HEK293T (cell line): ENCODE measurements around the gene VMP1.
"Not testable (repeated sequence)": the region's sequence is repeated elsewhere in the genome, so short reads cannot be mapped to it uniquely, and the experiment has no call there.

ENCODE experiments used
- CTCF ChIA-PET: fragments of 350-600 bp; formaldehyde crosslinking; extraction: SDS; loops from one replicate; lab custom pipeline; 2021; ENCODE audit warnings: antibody characterized with exemption, inconsistent platforms; lab: Yijun Ruan, JAX
- POLR2A ChIA-PET: fragments of 350-600 bp; formaldehyde crosslinking; extraction: SDS; loops from one replicate; lab custom pipeline; 2020; ENCODE audit warnings: antibody characterized with exemption, inconsistent platforms; lab: Yijun Ruan, JAX
- DNase-seq: peaks from one replicate; pipeline ENCODE4 v3.0.0; 2012; ENCODE audit warnings: mixed read lengths; ENCODE audit errors: extremely low spot score
- ARNT ChIP-seq: fragments of 450-650 bp; IDR thresholded peaks from 2 replicates; pipeline ENCODE4 v1.6.1; 2017; ENCODE audit warnings: mild to moderate bottlenecking
- BHLHE40 ChIP-seq: fragments of 450-650 bp; IDR thresholded peaks from 2 replicates; pipeline ENCODE4 v1.6.1; 2016; ENCODE audit warnings: mild to moderate bottlenecking, moderate library complexity, borderline replicate concordance
- CTBP1 ChIP-seq: fragments of 450-650 bp; IDR thresholded peaks from 2 replicates; pipeline ENCODE4 v1.6.1; 2016; ENCODE audit warnings: borderline replicate concordance
- ELF4 ChIP-seq: fragments of 450-650 bp; IDR thresholded peaks from 2 replicates; pipeline ENCODE4 v1.6.1; 2017; ENCODE audit warnings: antibody characterized with exemption
- FOXA1 ChIP-seq: fragments of 450-650 bp; IDR thresholded peaks from 2 replicates; pipeline ENCODE4 v1.6.1; 2016; ENCODE audit warnings: mild to moderate bottlenecking
- FOXK2 ChIP-seq: fragments of 450-650 bp; IDR thresholded peaks from 2 replicates; pipeline ENCODE4 v1.6.1; 2016; ENCODE audit warnings: mild to moderate bottlenecking
- FOXM1 ChIP-seq: fragments of 450-650 bp; IDR thresholded peaks from 2 replicates; pipeline ENCODE4 v1.6.1; 2017; ENCODE audit warnings: mild to moderate bottlenecking, borderline replicate concordance
- HDGF ChIP-seq: fragments of 450-650 bp; IDR thresholded peaks from 2 replicates; pipeline ENCODE4 v1.6.1; 2017; ENCODE audit warnings: antibody characterized with exemption, borderline replicate concordance
- L3MBTL2 ChIP-seq: fragments of 450-650 bp; conservative IDR thresholded peaks from 2 replicates; pipeline ENCODE4 v1.6.1; 2016; ENCODE audit warnings: mild to moderate bottlenecking
- LEF1 ChIP-seq: fragments of 450-650 bp; IDR thresholded peaks from 2 replicates; pipeline ENCODE4 v1.6.1; 2017; ENCODE audit warnings: mild to moderate bottlenecking, borderline replicate concordance
- NFRKB ChIP-seq: fragments of 450-650 bp; IDR thresholded peaks from 2 replicates; pipeline ENCODE4 v1.6.1; 2016; ENCODE audit warnings: mild to moderate bottlenecking, moderate library complexity
- SP1 ChIP-seq: fragments of 450-650 bp; IDR thresholded peaks from 2 replicates; pipeline ENCODE4 v1.6.1; 2017
- SUZ12 ChIP-seq: fragments of 450-650 bp; IDR thresholded peaks from 2 replicates; pipeline ENCODE4 v1.6.1; 2016; ENCODE audit warnings: mild to moderate bottlenecking
- TARDBP ChIP-seq: fragments of 450-650 bp; IDR thresholded peaks from 2 replicates; pipeline ENCODE4 v1.6.1; 2016
- ZNF384 ChIP-seq: fragments of 450-650 bp; IDR thresholded peaks from 2 replicates; pipeline ENCODE4 v1.6.1; 2016
- TF ChIP-seq, protein P1 (sequence below): fragments of 450-650 bp; IDR thresholded peaks from 2 replicates; pipeline ENCODE4 v1.6.1; 2016

Gene VMP1

DNA sequence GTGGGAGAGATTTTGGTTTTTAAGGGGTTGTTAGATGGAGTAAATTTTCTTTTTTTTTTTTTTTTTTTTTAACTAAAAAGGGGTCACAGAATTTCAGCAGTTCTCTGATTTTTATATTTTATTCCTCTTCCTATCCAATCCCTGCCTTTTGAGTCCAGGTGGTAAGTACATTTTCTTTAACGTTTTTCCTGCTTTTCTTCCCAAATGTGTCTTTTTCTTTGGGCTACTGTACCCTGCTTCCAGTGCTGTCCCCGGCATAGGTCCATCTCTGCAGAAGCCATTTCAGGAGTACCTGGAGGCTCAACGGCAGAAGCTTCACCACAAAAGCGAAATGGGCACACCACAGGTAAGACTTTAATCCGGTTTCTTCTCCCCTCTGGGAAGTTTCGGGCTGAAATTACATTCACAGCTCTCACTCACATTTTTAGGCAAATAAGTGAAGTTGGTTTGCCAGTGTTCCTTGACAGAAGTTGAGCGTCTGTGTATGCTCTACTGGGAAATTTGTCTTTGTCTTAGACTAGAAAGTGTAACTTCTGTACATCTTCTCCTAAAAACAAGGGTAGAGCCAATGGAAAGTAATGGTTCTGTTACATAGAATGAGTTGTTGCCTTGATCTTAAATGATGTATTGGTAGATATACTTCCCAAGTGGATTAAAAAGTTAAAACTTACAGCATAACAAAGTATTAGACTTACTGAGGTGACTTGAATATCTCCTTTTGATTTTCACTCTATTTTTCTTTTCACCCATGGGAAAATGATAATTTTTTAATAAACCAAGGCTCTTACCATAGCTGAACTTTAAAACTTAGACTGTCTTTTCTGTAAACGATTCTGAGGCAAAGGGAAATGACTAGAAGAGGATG, 130.8 kb downstream of the VMP1 start:
- no peak for DNase-seq
- TF ChIP-seq L3MBTL2 (no peak), ARNT (no peak), FOXK2 (no peak), FOXM1 (no peak), FOXA1 (no peak), ELF4 (no peak), SP1 (no peak), CTBP1 (no peak), NFRKB (no peak), TARDBP (no peak), LEF1 (no peak), SUZ12 (no peak), HDGF (no peak), BHLHE40 (no peak), ZNF384 (no peak)
- TF ChIP-seq, protein P1, sequence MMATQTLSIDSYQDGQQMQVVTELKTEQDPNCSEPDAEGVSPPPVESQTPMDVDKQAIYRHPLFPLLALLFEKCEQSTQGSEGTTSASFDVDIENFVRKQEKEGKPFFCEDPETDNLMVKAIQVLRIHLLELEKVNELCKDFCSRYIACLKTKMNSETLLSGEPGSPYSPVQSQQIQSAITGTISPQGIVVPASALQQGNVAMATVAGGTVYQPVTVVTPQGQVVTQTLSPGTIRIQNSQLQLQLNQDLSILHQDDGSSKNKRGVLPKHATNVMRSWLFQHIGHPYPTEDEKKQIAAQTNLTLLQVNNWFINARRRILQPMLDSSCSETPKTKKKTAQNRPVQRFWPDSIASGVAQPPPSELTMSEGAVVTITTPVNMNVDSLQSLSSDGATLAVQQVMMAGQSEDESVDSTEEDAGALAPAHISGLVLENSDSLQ, result no peak
- CTCF ChIA-PET, result interaction anchor here (1.1 to 1.7 kb wide), 2 partner anchors 8 to 85 kb away, joined by 3 to 15 read pairs; no protein-coding TSS in a partner anchor
- POLR2A ChIA-PET, result interaction anchor here (0.7 to 1.0 kb wide), 2 partner anchors 9 to 86 kb away, joined by 3 read pairs; no protein-coding TSS in a partner anchor

DNA sequence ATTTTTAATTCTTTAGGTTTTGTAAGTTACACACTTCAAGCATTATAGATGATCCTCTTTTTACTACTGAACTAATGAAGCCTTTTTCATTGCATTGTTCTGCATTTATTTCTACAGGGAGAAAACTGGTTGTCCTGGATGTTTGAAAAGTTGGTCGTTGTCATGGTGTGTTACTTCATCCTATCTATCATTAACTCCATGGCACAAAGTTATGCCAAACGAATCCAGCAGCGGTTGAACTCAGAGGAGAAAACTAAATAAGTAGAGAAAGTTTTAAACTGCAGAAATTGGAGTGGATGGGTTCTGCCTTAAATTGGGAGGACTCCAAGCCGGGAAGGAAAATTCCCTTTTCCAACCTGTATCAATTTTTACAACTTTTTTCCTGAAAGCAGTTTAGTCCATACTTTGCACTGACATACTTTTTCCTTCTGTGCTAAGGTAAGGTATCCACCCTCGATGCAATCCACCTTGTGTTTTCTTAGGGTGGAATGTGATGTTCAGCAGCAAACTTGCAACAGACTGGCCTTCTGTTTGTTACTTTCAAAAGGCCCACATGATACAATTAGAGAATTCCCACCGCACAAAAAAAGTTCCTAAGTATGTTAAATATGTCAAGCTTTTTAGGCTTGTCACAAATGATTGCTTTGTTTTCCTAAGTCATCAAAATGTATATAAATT, 132.3 kb downstream of the VMP1 start:
- POLR2A ChIA-PET, result interaction anchor here (1.0 kb wide), 2 partner anchors 10 to 88 kb away, joined by 3 read pairs; no protein-coding TSS in a partner anchor
- DNase-seq, result no peak
- CTCF ChIA-PET, result interaction anchor here (0.6 to 1.7 kb wide), 3 partner anchors 20 to 86 kb away, joined by 3 to 15 read pairs (median 3); no protein-coding TSS in a partner anchor
- TF ChIP-seq ELF4, result no peak
- no peak for TF ChIP-seq FOXK2
- TF ChIP-seq FOXA1, result no peak
- no peak for TF ChIP-seq HDGF
- no peak for TF ChIP-seq ZNF384
- no peak for TF ChIP-seq SUZ12
- no peak for TF ChIP-seq LEF1
- no peak for TF ChIP-seq ARNT
- TF ChIP-seq CTBP1, result no peak
- TF ChIP-seq TARDBP, result no peak
- no peak for TF ChIP-seq FOXM1
- no peak for TF ChIP-seq BHLHE40
- TF ChIP-seq L3MBTL2, result no peak
- no peak for TF ChIP-seq NFRKB
- TF ChIP-seq SP1, result no peak
- TF ChIP-seq, protein P1, result no peak

DNA sequence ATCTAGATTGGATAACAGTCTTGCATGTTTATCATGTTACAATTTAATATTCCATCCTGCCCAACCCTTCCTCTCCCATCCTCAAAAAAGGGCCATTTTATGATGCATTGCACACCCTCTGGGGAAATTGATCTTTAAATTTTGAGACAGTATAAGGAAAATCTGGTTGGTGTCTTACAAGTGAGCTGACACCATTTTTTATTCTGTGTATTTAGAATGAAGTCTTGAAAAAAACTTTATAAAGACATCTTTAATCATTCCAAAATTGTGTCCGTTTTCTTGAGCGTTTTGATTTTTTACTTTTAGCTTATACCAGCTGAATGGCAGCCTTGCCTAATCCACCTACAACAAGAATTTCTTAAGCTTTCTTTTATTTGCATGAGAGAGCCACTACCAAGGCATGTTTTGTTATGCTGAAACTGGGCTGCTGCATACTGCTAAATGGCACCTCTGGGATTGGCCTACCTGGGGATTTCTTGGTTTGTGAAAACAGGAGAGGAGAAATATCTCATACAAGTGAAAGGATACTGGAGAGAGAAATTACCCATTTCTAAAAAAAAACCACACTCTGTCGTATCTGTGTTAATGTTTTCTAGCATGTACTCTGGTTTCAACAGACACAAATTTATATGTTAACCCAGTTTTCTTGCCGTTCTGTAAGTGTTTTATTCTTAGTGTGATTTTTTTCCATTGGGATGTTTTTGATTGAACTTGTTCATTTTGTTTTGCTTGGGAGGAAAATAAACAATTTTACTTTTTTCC, 133.1 kb downstream of the VMP1 start:
- CTCF ChIA-PET, result no interaction called here
- no peak for TF ChIP-seq ARNT
- no peak for TF ChIP-seq FOXA1
- no peak for TF ChIP-seq BHLHE40
- TF ChIP-seq TARDBP, result no peak
- TF ChIP-seq ELF4, result no peak
- TF ChIP-seq SUZ12, result no peak
- TF ChIP-seq FOXM1, result no peak
- no peak for TF ChIP-seq LEF1
- TF ChIP-seq ZNF384, result no peak
- TF ChIP-seq FOXK2, result no peak
- TF ChIP-seq L3MBTL2, result no peak
- no peak for TF ChIP-seq SP1
- TF ChIP-seq CTBP1, result no peak
- no peak for TF ChIP-seq NFRKB
- no peak for TF ChIP-seq HDGF
- TF ChIP-seq, protein P1, result no peak
- POLR2A ChIA-PET, result interaction anchor here (1.0 kb wide), 1 partner anchor 9 kb away, joined by 3 read pairs; no protein-coding TSS in a partner anchor
- no peak for DNase-seq

DNA sequence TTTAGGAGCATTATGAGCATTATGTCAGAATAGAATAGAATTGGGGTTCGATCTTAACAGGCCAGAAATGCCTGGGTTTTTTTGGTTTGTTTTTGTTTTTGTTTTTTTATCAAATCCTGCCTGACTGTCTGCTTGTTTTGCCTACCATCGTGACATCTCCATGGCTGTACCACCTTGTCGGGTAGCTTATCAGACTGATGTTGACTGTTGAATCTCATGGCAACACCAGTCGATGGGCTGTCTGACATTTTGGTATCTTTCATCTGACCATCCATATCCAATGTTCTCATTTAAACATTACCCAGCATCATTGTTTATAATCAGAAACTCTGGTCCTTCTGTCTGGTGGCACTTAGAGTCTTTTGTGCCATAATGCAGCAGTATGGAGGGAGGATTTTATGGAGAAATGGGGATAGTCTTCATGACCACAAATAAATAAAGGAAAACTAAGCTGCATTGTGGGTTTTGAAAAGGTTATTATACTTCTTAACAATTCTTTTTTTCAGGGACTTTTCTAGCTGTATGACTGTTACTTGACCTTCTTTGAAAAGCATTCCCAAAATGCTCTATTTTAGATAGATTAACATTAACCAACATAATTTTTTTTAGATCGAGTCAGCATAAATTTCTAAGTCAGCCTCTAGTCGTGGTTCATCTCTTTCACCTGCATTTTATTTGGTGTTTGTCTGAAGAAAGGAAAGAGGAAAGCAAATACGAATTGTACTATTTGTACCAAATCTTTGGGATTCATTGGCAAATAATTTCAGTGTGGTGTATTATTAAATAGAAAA, 133.8 kb downstream of the VMP1 start:
- DNase-seq, CTCF ChIA-PET, POLR2A ChIA-PET: not testable (repeated sequence)

DNA sequence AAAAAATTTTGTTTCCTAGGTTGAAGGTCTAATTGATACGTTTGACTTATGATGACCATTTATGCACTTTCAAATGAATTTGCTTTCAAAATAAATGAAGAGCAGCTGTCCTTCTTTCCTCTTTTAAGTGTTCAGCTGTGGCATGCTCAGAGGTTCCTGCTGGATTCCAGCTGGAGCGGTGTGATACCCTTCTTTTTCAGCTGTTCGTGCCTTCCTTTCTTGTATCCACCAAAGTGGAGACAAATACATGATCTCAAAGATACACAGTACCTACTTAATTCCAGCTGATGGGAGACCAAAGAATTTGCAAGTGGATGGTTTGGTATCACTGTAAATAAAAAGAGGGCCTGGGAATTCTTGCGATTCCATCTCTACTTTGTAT, 134.4 kb downstream of the VMP1 start:
- POLR2A ChIA-PET, DNase-seq, CTCF ChIA-PET: not testable (repeated sequence)
